ENCODE data around the gene RPRD1B. TPM values are rescaled to one million over a fixed set of nuclear protein-coding genes. Genes with fewer than 3 reads are reported as not detected.
A peak's percentile ranks its signal among the peaks of the same experiment; 100 is the strongest.

RPRD1B gene
- polyA plus RNA-seq, 2 donors: 4.9 to 10.2 TPM

GRCh38 chr20:37990571-37991151 is 42.9 kb upstream of the RPRD1B start:
- H3K27ac ChIP-seq (ENCODE audit: low read depth in 2 of 2, low read length in 1 of 2): peak overlapping the region in 1 of 2 donors; percentile 51
- H3K4me3 ChIP-seq (ENCODE audit: low read depth in 1 of 2, low read length in 2 of 2): no peak overlapping the region
- H3K36me3 ChIP-seq (ENCODE audit: control insufficient read depth in 2 of 2, insufficient read depth in 2 of 2, low read length in 1 of 2): peaks cover 8 to 14% of the 10 kb centered on the region in 2 donors
- H3K27me3 ChIP-seq (ENCODE audit: control insufficient read depth in 1 of 2, insufficient read depth in 2 of 2, low read length in 2 of 2): no peaks in the 10 kb centered on the region
- WGBS, 2 donors: 53 to 54% methylated on average over 10 of the region's 10 CpGs
- H3K4me1 ChIP-seq (ENCODE audit: control insufficient read depth in 2 of 2, insufficient read depth in 2 of 2, low read length in 1 of 2): peaks cover 1 to 4% of the 10 kb centered on the region in 2 donors
- no peaks in the 10 kb centered on the region for H3K9me3 ChIP-seq (ENCODE audit: control insufficient read depth in 2 of 2, insufficient read depth in 1 of 2, low read depth in 1 of 2, low read length in 1 of 2)

- Histone ChIP-seq H3K9me3 (ENCODE audit: control insufficient read depth in 2 of 2, insufficient read depth in 1 of 2, low read depth in 1 of 2, low read length in 1 of 2) (no peaks in the 10 kb centered on the region), H3K27me3 (ENCODE audit: control insufficient read depth in 1 of 2, insufficient read depth in 2 of 2, low read length in 2 of 2) (no peaks in the 10 kb centered on the region), H3K4me3 (ENCODE audit: low read depth in 1 of 2, low read length in 2 of 2) (no peak overlapping the region), H3K36me3 (ENCODE audit: control insufficient read depth in 2 of 2, insufficient read depth in 2 of 2, low read length in 1 of 2) (peaks cover 14 to 16% of the 10 kb centered on the region in 2 donors), H3K27ac (ENCODE audit: low read depth in 2 of 2, low read length in 1 of 2) (peak overlapping the region in 1 of 2 donors; percentile 2), H3K4me1 (ENCODE audit: control insufficient read depth in 2 of 2, insufficient read depth in 2 of 2, low read length in 1 of 2) (peaks cover 1 to 4% of the 10 kb centered on the region in 2 donors)
- WGBS, 2 donors: 62 to 71% methylated on average over 4 of the region's 4 CpGs
These were observed 42.2 kb upstream of the RPRD1B start for GRCh38 chr20:37991157-37991866.

- Histone ChIP-seq H3K4me3 (ENCODE audit: low read depth in 1 of 2, low read length in 2 of 2) (no peak overlapping the region), H3K27me3 (ENCODE audit: control insufficient read depth in 1 of 2, insufficient read depth in 2 of 2, low read length in 2 of 2) (no peaks in the 10 kb centered on the region), H3K36me3 (ENCODE audit: control insufficient read depth in 2 of 2, insufficient read depth in 2 of 2, low read length in 1 of 2) (peaks cover 19 to 20% of the 10 kb centered on the region in 2 donors), H3K9me3 (ENCODE audit: control insufficient read depth in 2 of 2, insufficient read depth in 1 of 2, low read depth in 1 of 2, low read length in 1 of 2) (no peaks in the 10 kb centered on the region), H3K27ac (ENCODE audit: low read depth in 2 of 2, low read length in 1 of 2) (no peak overlapping the region), H3K4me1 (ENCODE audit: control insufficient read depth in 2 of 2, insufficient read depth in 2 of 2, low read length in 1 of 2) (peaks cover 0 to 4% of the 10 kb centered on the region in 2 donors)
- 92 to 96% methylated on average over 4 of the region's 4 CpGs for WGBS, 2 donors
These were observed 41.6 kb upstream of the RPRD1B start for GRCh38 chr20:37991908-37992307.

- H3K27ac ChIP-seq (ENCODE audit: low read depth in 2 of 2, low read length in 1 of 2): peak overlapping the region in 1 of 2 donors; percentile 9
- H3K36me3 ChIP-seq (ENCODE audit: control insufficient read depth in 2 of 2, insufficient read depth in 2 of 2, low read length in 1 of 2): peaks cover 15 to 21% of the 10 kb centered on the region in 2 donors
- H3K9me3 ChIP-seq (ENCODE audit: control insufficient read depth in 2 of 2, insufficient read depth in 1 of 2, low read depth in 1 of 2, low read length in 1 of 2): no peaks in the 10 kb centered on the region
- no peaks in the 10 kb centered on the region for H3K27me3 ChIP-seq (ENCODE audit: control insufficient read depth in 1 of 2, insufficient read depth in 2 of 2, low read length in 2 of 2)
- WGBS, 2 donors: 37 to 43% methylated on average over 5 of the region's 5 CpGs
- peaks cover 0 to under 1% of the 10 kb centered on the region in 2 donors for H3K4me1 ChIP-seq (ENCODE audit: control insufficient read depth in 2 of 2, insufficient read depth in 2 of 2, low read length in 1 of 2)
- no peak overlapping the region for H3K4me3 ChIP-seq (ENCODE audit: low read depth in 1 of 2, low read length in 2 of 2)
These were observed 40.6 kb upstream of the RPRD1B start for GRCh38 chr20:37992802-37993409.

- no peaks in the 10 kb centered on the region for H3K4me1 ChIP-seq (ENCODE audit: control insufficient read depth in 2 of 2, insufficient read depth in 2 of 2, low read length in 1 of 2)
- H3K36me3 ChIP-seq (ENCODE audit: control insufficient read depth in 2 of 2, insufficient read depth in 2 of 2, low read length in 1 of 2): peaks cover 15 to 27% of the 10 kb centered on the region in 2 donors
- H3K4me3 ChIP-seq (ENCODE audit: low read depth in 1 of 2, low read length in 2 of 2): no peak overlapping the region
- no peaks in the 10 kb centered on the region for H3K27me3 ChIP-seq (ENCODE audit: control insufficient read depth in 1 of 2, insufficient read depth in 2 of 2, low read length in 2 of 2)
- H3K27ac ChIP-seq (ENCODE audit: low read depth in 2 of 2, low read length in 1 of 2): no peak overlapping the region
- H3K9me3 ChIP-seq (ENCODE audit: control insufficient read depth in 2 of 2, insufficient read depth in 1 of 2, low read depth in 1 of 2, low read length in 1 of 2): no peaks in the 10 kb centered on the region
- 73 to 74% methylated on average over 4 of the region's 4 CpGs for WGBS, 2 donors
These were observed 39.0 kb upstream of the RPRD1B start for GRCh38 chr20:37994512-37994911.

- H3K9me3 ChIP-seq (ENCODE audit: control insufficient read depth in 2 of 2, insufficient read depth in 1 of 2, low read depth in 1 of 2, low read length in 1 of 2): no peaks in the 10 kb centered on the region
- H3K36me3 ChIP-seq (ENCODE audit: control insufficient read depth in 2 of 2, insufficient read depth in 2 of 2, low read length in 1 of 2): peaks cover 15 to 33% of the 10 kb centered on the region in 2 donors
- H3K4me1 ChIP-seq (ENCODE audit: control insufficient read depth in 2 of 2, insufficient read depth in 2 of 2, low read length in 1 of 2): no peaks in the 10 kb centered on the region
- no peak overlapping the region for H3K27ac ChIP-seq (ENCODE audit: low read depth in 2 of 2, low read length in 1 of 2)
- no peaks in the 10 kb centered on the region for H3K27me3 ChIP-seq (ENCODE audit: control insufficient read depth in 1 of 2, insufficient read depth in 2 of 2, low read length in 2 of 2)
- no peak overlapping the region for H3K4me3 ChIP-seq (ENCODE audit: low read depth in 1 of 2, low read length in 2 of 2)
- WGBS, 2 donors: 89 to 90% methylated on average over 9 of the region's 9 CpGs
These were observed 37.5 kb upstream of the RPRD1B start for GRCh38 chr20:37995856-37996605.

GRCh38 chr20:37997516-37997915 is 36.0 kb upstream of the RPRD1B start:
- Histone ChIP-seq H3K36me3 (ENCODE audit: control insufficient read depth in 2 of 2, insufficient read depth in 2 of 2, low read length in 1 of 2) (peaks cover 15 to 36% of the 10 kb centered on the region in 2 donors), H3K27ac (ENCODE audit: low read depth in 2 of 2, low read length in 1 of 2) (no peak overlapping the region), H3K4me3 (ENCODE audit: low read depth in 1 of 2, low read length in 2 of 2) (no peak overlapping the region), H3K4me1 (ENCODE audit: control insufficient read depth in 2 of 2, insufficient read depth in 2 of 2, low read length in 1 of 2) (no peaks in the 10 kb centered on the region), H3K9me3 (ENCODE audit: control insufficient read depth in 2 of 2, insufficient read depth in 1 of 2, low read depth in 1 of 2, low read length in 1 of 2) (no peaks in the 10 kb centered on the region), H3K27me3 (ENCODE audit: control insufficient read depth in 1 of 2, insufficient read depth in 2 of 2, low read length in 2 of 2) (no peaks in the 10 kb centered on the region)
- 93 to 96% methylated on average over 3 of the region's 3 CpGs for WGBS, 2 donors

GRCh38 chr20:37999526-38000263 is 33.9 kb upstream of the RPRD1B start:
- 89 to 94% methylated on average over 15 of the region's 15 CpGs for WGBS, 2 donors

GRCh38 chr20:38000293-38000692 is 33.3 kb upstream of the RPRD1B start:
- WGBS, 2 donors: 94 to 95% methylated on average over 13 of the region's 13 CpGs
- no peak overlapping the region for H3K4me3 ChIP-seq (ENCODE audit: low read depth in 1 of 2, low read length in 2 of 2)
- H3K9me3 ChIP-seq (ENCODE audit: control insufficient read depth in 2 of 2, insufficient read depth in 1 of 2, low read depth in 1 of 2, low read length in 1 of 2): no peaks in the 10 kb centered on the region
- peaks cover 10 to 34% of the 10 kb centered on the region in 2 donors for H3K36me3 ChIP-seq (ENCODE audit: control insufficient read depth in 2 of 2, insufficient read depth in 2 of 2, low read length in 1 of 2)
- H3K27ac ChIP-seq (ENCODE audit: low read depth in 2 of 2, low read length in 1 of 2): no peak overlapping the region
- no peaks in the 10 kb centered on the region for H3K27me3 ChIP-seq (ENCODE audit: control insufficient read depth in 1 of 2, insufficient read depth in 2 of 2, low read length in 2 of 2)
- no peaks in the 10 kb centered on the region for H3K4me1 ChIP-seq (ENCODE audit: control insufficient read depth in 2 of 2, insufficient read depth in 2 of 2, low read length in 1 of 2)

More at GRCh38 chr20:37999526-38000263, 33.9 kb upstream of the RPRD1B start:
- Histone ChIP-seq H3K4me1 (ENCODE audit: control insufficient read depth in 2 of 2, insufficient read depth in 2 of 2, low read length in 1 of 2) (no peaks in the 10 kb centered on the region), H3K36me3 (ENCODE audit: control insufficient read depth in 2 of 2, insufficient read depth in 2 of 2, low read length in 1 of 2) (peaks cover 15 to 35% of the 10 kb centered on the region in 2 donors), H3K27ac (ENCODE audit: low read depth in 2 of 2, low read length in 1 of 2) (no peak overlapping the region), H3K9me3 (ENCODE audit: control insufficient read depth in 2 of 2, insufficient read depth in 1 of 2, low read depth in 1 of 2, low read length in 1 of 2) (no peaks in the 10 kb centered on the region), H3K27me3 (ENCODE audit: control insufficient read depth in 1 of 2, insufficient read depth in 2 of 2, low read length in 2 of 2) (no peaks in the 10 kb centered on the region), H3K4me3 (ENCODE audit: low read depth in 1 of 2, low read length in 2 of 2) (no peak overlapping the region)

Data from esophagus (tissue), 2 donors.